Neural crest cell (in vitro differentiated cells): Measurements from ENCODE around the gene PACS1. TPM values are rescaled to one million over a fixed set of nuclear protein-coding genes. Genes with fewer than 3 reads are reported as not detected.

Experiments used
- DNase-seq: peaks from one replicate; pipeline ENCODE4 v3.0.0; 2021; ENCODE audit warnings: low read depth, mixed read lengths, low spot score
- H3K27ac Mint-ChIP-seq: one replicate; pipeline ENCODE4 v1.8.0; 2021; ENCODE audit warnings: mild to moderate bottlenecking, mixed read lengths; ENCODE audit not compliant: unreplicated experiment
- H3K27me3 Mint-ChIP-seq: 2 replicates; pipeline ENCODE4 v1.8.0; 2021; ENCODE audit warnings: low read depth, mild to moderate bottlenecking, mixed read lengths
- H3K36me3 Mint-ChIP-seq: 2 replicates; pipeline ENCODE4 v1.8.0; 2021; ENCODE audit warnings: low read depth, mild to moderate bottlenecking, mixed read lengths
- H3K4me1 Mint-ChIP-seq: 2 replicates; pipeline ENCODE4 v1.8.0; 2021; ENCODE audit warnings: mixed read lengths
- H3K4me3 Mint-ChIP-seq: one replicate; pipeline ENCODE4 v1.8.0; 2021; ENCODE audit warnings: mild to moderate bottlenecking, mixed read lengths
- H3K9me3 Mint-ChIP-seq: 2 replicates; pipeline ENCODE4 v1.8.0; 2021; ENCODE audit warnings: mixed read lengths
- total RNA-seq: library from RNA; stranded (reverse); gene quantifications from 2 replicates; pipeline ENCODE4 v1.2.1, GENCODE V29; 2021
- TF ChIP-seq, protein P1 (sequence below): fragments of 200-600 bp; sonication (generic); conservative IDR thresholded peaks from 2 replicates; pipeline ENCODE4 v1.5.0; 2021; ENCODE audit warnings: antibody characterized with exemption, mild to moderate bottlenecking

The PACS1 gene
- total RNA-seq, 1 donor from 2014 or later, result 54.3 TPM

DNA sequence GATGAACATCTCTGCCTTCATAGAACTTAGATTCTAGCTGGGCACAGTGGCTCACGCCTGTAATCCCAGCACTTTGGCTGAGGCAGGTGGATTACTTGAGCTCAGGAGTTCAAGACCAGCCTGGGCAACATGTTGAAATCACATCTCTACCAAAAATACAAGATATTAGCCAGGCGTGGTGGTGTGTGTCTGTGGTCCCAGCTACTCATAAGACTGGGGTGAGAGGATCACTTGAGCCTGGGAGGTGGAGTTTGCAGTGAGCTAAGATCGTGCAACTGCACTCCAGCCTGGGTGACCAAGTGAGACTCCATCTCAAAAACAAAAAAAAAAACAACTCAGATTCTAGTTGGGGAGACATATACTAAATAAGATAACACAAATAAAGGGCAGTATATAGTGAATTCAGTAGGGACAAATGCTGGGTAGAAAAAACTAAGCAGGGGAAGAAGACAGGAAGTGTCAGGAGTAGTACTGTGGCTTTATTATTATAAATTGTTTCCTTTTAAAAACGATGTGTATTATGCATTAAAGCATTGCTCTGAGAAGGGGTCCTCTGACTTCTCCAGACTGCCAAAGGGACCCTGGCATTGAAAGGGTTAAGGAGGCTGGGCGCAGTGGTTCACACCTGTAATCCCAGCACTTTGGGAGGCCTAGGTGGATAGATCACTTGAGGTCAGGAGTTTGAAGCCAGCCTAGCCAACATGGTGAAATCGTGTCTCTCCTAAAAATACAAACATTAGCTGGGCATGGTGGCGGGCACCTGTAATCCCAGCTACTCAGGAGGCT, 46.7 kb downstream of the PACS1 start:
- DNase-seq, result no peak
- H3K27me3 Mint-ChIP-seq, result no peaks in the 10 kb centered on the region
- H3K9me3 Mint-ChIP-seq, result no peaks in the 10 kb centered on the region
- H3K4me3 Mint-ChIP-seq, result no peak overlapping the region
- no peaks in the 10 kb centered on the region for H3K36me3 Mint-ChIP-seq
- peaks cover 38% of the 10 kb centered on the region for H3K4me1 Mint-ChIP-seq
- TF ChIP-seq, protein P1, sequence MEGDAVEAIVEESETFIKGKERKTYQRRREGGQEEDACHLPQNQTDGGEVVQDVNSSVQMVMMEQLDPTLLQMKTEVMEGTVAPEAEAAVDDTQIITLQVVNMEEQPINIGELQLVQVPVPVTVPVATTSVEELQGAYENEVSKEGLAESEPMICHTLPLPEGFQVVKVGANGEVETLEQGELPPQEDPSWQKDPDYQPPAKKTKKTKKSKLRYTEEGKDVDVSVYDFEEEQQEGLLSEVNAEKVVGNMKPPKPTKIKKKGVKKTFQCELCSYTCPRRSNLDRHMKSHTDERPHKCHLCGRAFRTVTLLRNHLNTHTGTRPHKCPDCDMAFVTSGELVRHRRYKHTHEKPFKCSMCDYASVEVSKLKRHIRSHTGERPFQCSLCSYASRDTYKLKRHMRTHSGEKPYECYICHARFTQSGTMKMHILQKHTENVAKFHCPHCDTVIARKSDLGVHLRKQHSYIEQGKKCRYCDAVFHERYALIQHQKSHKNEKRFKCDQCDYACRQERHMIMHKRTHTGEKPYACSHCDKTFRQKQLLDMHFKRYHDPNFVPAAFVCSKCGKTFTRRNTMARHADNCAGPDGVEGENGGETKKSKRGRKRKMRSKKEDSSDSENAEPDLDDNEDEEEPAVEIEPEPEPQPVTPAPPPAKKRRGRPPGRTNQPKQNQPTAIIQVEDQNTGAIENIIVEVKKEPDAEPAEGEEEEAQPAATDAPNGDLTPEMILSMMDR, result no peak
- no peak overlapping the region for H3K27ac Mint-ChIP-seq

GRCh38 chr11:66118847-66119246, 48.8 kb downstream of the PACS1 start:
- no peak overlapping the region for H3K4me3 Mint-ChIP-seq
- no peak for DNase-seq
- peaks cover 28% of the 10 kb centered on the region for H3K4me1 Mint-ChIP-seq
- TF ChIP-seq, protein P1, result no peak
- no peaks in the 10 kb centered on the region for H3K36me3 Mint-ChIP-seq
- H3K27me3 Mint-ChIP-seq, result no peaks in the 10 kb centered on the region
- no peaks in the 10 kb centered on the region for H3K9me3 Mint-ChIP-seq
- H3K27ac Mint-ChIP-seq, result no peak overlapping the region

DNA sequence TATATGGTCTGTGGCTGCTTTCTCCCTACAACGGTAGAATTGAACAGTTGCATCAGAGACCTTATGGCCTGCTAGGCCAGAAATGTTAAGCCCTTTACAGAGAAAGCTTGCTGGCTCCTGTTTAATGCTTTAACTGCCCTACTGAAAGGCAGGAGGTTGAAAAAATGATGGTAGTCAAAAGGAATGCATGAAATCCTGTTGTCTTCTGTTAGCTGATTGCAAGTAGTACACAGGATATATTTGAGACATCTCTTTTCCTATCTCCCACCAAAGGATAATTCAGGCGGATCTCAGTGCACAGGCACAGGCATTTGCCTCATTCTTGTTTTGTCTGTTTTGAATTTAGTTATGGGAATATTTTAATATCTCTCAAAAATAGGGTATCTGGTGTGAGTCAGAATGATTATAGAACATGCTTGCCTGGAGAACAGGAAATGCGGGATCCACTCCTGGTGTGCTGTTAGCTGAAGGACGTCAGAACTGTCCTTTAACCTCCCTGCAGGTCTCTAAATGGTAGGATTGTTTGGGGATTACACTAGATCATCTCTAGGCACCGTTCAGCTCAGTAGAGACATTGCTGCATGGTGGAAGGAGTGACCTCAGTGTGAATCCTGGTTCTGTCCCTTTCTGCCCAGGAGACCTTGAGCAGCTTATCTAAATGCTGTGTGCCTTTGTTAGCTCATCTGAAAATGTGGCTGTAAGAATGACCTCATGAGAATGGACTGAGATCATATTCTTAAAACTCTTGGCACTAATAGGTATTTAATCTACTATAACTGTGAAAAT, 49.5 kb downstream of the PACS1 start:
- Mint-ChIP-seq H3K9me3 (no peaks in the 10 kb centered on the region), H3K4me1 (peaks cover 28% of the 10 kb centered on the region), H3K27me3 (no peaks in the 10 kb centered on the region), H3K27ac (peak overlapping the region; percentile 70), H3K4me3 (no peak overlapping the region), H3K36me3 (no peaks in the 10 kb centered on the region)
- no peak for DNase-seq
- TF ChIP-seq, protein P1, result no peak

- no peak overlapping the region for H3K4me3 Mint-ChIP-seq
- H3K36me3 Mint-ChIP-seq, result no peaks in the 10 kb centered on the region
- H3K4me1 Mint-ChIP-seq, result peaks cover 19% of the 10 kb centered on the region
- no peak overlapping the region for H3K27ac Mint-ChIP-seq
- H3K9me3 Mint-ChIP-seq, result no peaks in the 10 kb centered on the region
- no peaks in the 10 kb centered on the region for H3K27me3 Mint-ChIP-seq
- TF ChIP-seq, protein P1, result no peak
- DNase-seq, result no peak
Observed at GRCh38 chr11:66121466-66121865, 51.4 kb downstream of the PACS1 start.

DNA sequence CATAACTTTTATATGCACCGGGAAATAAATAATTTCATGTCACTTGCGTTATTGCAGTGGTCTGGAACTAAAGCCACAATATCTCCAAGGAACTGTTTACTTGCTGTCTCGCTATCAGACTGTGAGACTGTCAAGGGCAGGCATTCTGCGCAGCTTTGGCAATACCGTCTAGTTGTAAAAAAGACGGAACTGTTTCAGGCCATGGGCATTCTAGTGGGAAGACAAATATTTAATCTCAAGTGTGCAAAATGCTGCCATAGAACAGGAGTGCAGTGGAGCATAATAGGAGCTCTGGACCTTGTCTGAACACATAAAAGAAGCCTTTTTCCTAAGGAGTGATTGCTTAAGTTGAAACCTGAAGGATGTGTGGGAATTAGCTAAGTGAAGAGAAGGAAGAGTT, 53.8 kb downstream of the PACS1 start:
- H3K9me3 Mint-ChIP-seq, result no peaks in the 10 kb centered on the region
- H3K4me1 Mint-ChIP-seq, result peaks cover 27% of the 10 kb centered on the region
- no peak for DNase-seq
- no peak overlapping the region for H3K4me3 Mint-ChIP-seq
- H3K27ac Mint-ChIP-seq, result no peak overlapping the region
- TF ChIP-seq, protein P1, result no peak
- no peaks in the 10 kb centered on the region for H3K36me3 Mint-ChIP-seq
- no peaks in the 10 kb centered on the region for H3K27me3 Mint-ChIP-seq
